Measurements from ENCODE around the gene C11orf86.
"Not testable (repeated sequence)": the region's sequence is repeated elsewhere in the genome, so short reads cannot be mapped to it uniquely, and the experiment has no call there.

- not testable (repeated sequence) for TF ChIP-seq CTCF, POLR2A (IDR thresholded peaks at IDR 0.05)
Measured at GRCh38 chr11:66961691-66962213, 13.4 kb upstream of the C11orf86 start.
